ENCODE results near the gene RIPK1. TPM values are rescaled to one million over a fixed set of nuclear protein-coding genes. Genes with fewer than 3 reads are reported as not detected.

RIPK1 gene
- total RNA-seq, 1 donor from 2014 or later = 21.8 TPM

- DNase-seq (no peak), ATAC-seq (ENCODE audit: low read depth) (peak; percentile 79)
- intact Hi-C loops (cut with micrococcal nuclease) = no loop called here
- ChIA-PET CTCF (interaction anchor here (1.0 to 1.6 kb wide), 3 partner anchors 36 to 112 kb away, joined by 3 to 5 read pairs (median 3); no protein-coding TSS in a partner anchor), POLR2A (interaction anchor here (1.0 kb wide), 1 partner anchor 21 kb away, joined by 3 read pairs; the partner anchor contains the start of gene BPHL)
- H3K4me3 Mint-ChIP-seq = no peak overlapping the region
- no peaks in the 10 kb centered on the region for H3K9me3 Mint-ChIP-seq
- peak overlapping the region; percentile 2 for H3K27ac Mint-ChIP-seq
- peaks cover 36% of the 10 kb centered on the region for H3K36me3 Mint-ChIP-seq (ENCODE audit: low read depth)
- H3K27me3 Mint-ChIP-seq = no peaks in the 10 kb centered on the region
- peaks cover 12% of the 10 kb centered on the region for H3K4me1 Mint-ChIP-seq
- no peak for TF ChIP-seq CTCF (IDR thresholded peaks at IDR 0.05)
These were observed 71.0 kb downstream of the RIPK1 start for GRCh38 chr6:3139090-3139903.

- Mint-ChIP-seq H3K27ac (no peak overlapping the region), H3K9me3 (no peaks in the 10 kb centered on the region), H3K27me3 (no peaks in the 10 kb centered on the region), H3K4me1 (peaks cover 12% of the 10 kb centered on the region), H3K36me3 (ENCODE audit: low read depth) (peaks cover 36% of the 10 kb centered on the region), H3K4me3 (no peak overlapping the region)
- intact Hi-C loops (cut with micrococcal nuclease) = no loop called here
- ChIA-PET CTCF (interaction anchor here (1.4 to 1.6 kb wide), 2 partner anchors 65 to 111 kb away, joined by 3 to 5 read pairs; no protein-coding TSS in a partner anchor), POLR2A (no interaction called here)
- ATAC-seq (ENCODE audit: low read depth) = no peak
- DNase-seq = no peak
- TF ChIP-seq CTCF (IDR thresholded peaks at IDR 0.05) = no peak
These were observed 71.9 kb downstream of the RIPK1 start for GRCh38 chr6:3140201-3140600.

GRCh38 chr6:3142536-3142935 lies 74.2 kb downstream of the RIPK1 start:
- Mint-ChIP-seq H3K27ac (no peak overlapping the region), H3K4me3 (no peak overlapping the region), H3K4me1 (peaks cover 12% of the 10 kb centered on the region), H3K9me3 (no peaks in the 10 kb centered on the region), H3K36me3 (ENCODE audit: low read depth) (peaks cover 26% of the 10 kb centered on the region), H3K27me3 (no peaks in the 10 kb centered on the region)
- ATAC-seq (ENCODE audit: low read depth) = no peak
- intact Hi-C loops (cut with micrococcal nuclease) = no loop called here
- DNase-seq = no peak
- CTCF ChIA-PET = no interaction called here
- TF ChIP-seq CTCF (IDR thresholded peaks at IDR 0.05) = no peak
- POLR2A ChIA-PET = no interaction called here

GRCh38 chr6:3143158-3143557 lies 74.9 kb downstream of the RIPK1 start:
- Mint-ChIP-seq H3K27me3 (no peaks in the 10 kb centered on the region), H3K4me3 (no peak overlapping the region), H3K36me3 (ENCODE audit: low read depth) (peaks cover 24% of the 10 kb centered on the region), H3K4me1 (peaks cover 12% of the 10 kb centered on the region), H3K9me3 (no peaks in the 10 kb centered on the region), H3K27ac (no peak overlapping the region)
- no peak for TF ChIP-seq CTCF (IDR thresholded peaks at IDR 0.05)
- ATAC-seq (ENCODE audit: low read depth) = no peak
- intact Hi-C loops (cut with micrococcal nuclease) = no loop called here
- no peak for DNase-seq
- ChIA-PET CTCF (no interaction called here), POLR2A (interaction anchor here (0.6 kb wide), 1 partner anchor 102 kb away, joined by 3 read pairs; no protein-coding TSS in a partner anchor)

- Mint-ChIP-seq H3K27ac (no peak overlapping the region), H3K9me3 (no peaks in the 10 kb centered on the region), H3K36me3 (ENCODE audit: low read depth) (peaks cover 18% of the 10 kb centered on the region), H3K4me1 (peaks cover 2% of the 10 kb centered on the region), H3K4me3 (no peak overlapping the region), H3K27me3 (no peaks in the 10 kb centered on the region)
- TF ChIP-seq CTCF (IDR thresholded peaks at IDR 0.05) = no peak
- ChIA-PET CTCF (no interaction called here), POLR2A (no interaction called here)
- intact Hi-C loops (cut with micrococcal nuclease) = no loop called here
- no peak for ATAC-seq (ENCODE audit: low read depth)
- DNase-seq = no peak
These were observed 76.3 kb downstream of the RIPK1 start for GRCh38 chr6:3144571-3144970.
